Peyer's patch (tissue), 4 donors: ENCODE data around the gene PKNOX2.

Experiments
- POLR2A ChIP-seq, 2 donors: fragments of 450-650 bp; IDR thresholded peaks; one replicate each; pipeline ENCODE4 v1.5.1; 2017; ENCODE audit warnings: antibody characterized with exemption in 2 of 2, mild to moderate bottlenecking in 2 of 2, moderate library complexity in 2 of 2
- TF ChIP-seq, protein P1 (sequence below), 6 experiments: fragments of 450-650 bp in 4 of 6; fragments of 200-600 bp in 2 of 6; sonication (generic) in 1 of 6; IDR thresholded peaks; one replicate each; pipeline ENCODE4 v1.5.1; 2017 to 2019; ENCODE audit warnings: antibody characterized with exemption in 6 of 6, mild to moderate bottlenecking in 3 of 6, moderate library complexity in 1 of 6

DNA sequence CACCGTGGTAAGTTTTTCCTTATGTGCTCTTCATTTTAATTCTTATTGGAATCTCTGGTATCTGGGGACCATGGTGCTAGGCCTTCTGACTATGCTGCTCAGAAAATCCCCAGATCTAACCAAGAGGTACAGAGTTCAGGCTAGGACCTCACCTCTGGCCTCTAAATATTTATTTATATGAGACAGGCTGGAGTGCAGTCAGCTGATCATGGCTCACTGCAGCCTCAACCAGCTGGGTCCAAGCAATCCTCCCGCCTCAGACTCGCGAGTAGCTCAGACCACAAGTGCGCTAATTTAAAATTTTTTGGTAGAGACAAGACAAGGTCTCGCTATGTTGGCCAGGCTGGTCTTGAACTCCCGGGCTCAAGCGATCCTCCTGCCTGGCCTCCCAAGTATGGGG, 38.4 kb downstream of the PKNOX2 start:
- TF ChIP-seq, protein P1, sequence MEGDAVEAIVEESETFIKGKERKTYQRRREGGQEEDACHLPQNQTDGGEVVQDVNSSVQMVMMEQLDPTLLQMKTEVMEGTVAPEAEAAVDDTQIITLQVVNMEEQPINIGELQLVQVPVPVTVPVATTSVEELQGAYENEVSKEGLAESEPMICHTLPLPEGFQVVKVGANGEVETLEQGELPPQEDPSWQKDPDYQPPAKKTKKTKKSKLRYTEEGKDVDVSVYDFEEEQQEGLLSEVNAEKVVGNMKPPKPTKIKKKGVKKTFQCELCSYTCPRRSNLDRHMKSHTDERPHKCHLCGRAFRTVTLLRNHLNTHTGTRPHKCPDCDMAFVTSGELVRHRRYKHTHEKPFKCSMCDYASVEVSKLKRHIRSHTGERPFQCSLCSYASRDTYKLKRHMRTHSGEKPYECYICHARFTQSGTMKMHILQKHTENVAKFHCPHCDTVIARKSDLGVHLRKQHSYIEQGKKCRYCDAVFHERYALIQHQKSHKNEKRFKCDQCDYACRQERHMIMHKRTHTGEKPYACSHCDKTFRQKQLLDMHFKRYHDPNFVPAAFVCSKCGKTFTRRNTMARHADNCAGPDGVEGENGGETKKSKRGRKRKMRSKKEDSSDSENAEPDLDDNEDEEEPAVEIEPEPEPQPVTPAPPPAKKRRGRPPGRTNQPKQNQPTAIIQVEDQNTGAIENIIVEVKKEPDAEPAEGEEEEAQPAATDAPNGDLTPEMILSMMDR (IDR thresholded peaks at IDR 0.05), result no peak
- no peak for TF ChIP-seq POLR2A (IDR thresholded peaks at IDR 0.05)
